ENCODE data around the gene IGFBP4. TPM values are rescaled to one million over a fixed set of nuclear protein-coding genes. Genes with fewer than 3 reads are reported as not detected.

Gene IGFBP4
- total and polyA plus RNA-seq, 2 donors from 2014 or later: 545 to 743 TPM

DNA sequence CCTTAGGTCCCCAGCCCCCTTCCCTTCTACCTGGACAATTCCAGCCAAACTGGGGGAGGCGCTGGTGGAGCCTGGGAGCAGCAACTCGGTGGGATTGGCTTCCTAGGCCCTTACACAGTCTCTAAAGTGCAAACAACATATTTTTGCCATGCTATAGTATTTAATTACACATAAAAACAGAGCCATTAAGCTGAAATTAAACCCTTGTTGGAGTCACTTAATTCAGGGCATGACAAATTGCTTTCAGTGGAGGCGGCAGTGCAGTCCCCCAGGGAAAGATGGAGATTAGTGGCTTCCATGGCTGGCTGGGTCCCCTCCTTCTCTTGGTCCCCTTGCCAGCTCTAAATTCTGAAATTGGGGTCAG, 17.3 kb downstream of the IGFBP4 start:
- no peak overlapping the region for H3K9ac ChIP-seq (ENCODE audit: low read length in 3 of 3)
- no peak overlapping the region for H3K4me3 ChIP-seq (ENCODE audit: low read length in 3 of 3)
- intact Hi-C loops (cut with DNase I): no loop called here
- H3K27ac ChIP-seq (ENCODE audit: low read depth in 2 of 2, low read length in 2 of 2): no peak overlapping the region
- DNase-seq: peak in 3 of 5 donors; percentile 81 to 84 (median 83)
- FAIRE-seq: no peak
- no peaks in the 10 kb centered on the region for H3K9me3 ChIP-seq (ENCODE audit: control insufficient read depth in 2 of 3, insufficient read depth in 1 of 3, low read length in 3 of 3)
- peaks cover 0 to 19% (median 14%) of the 10 kb centered on the region in 3 donors for H3K36me3 ChIP-seq (ENCODE audit: control insufficient read depth in 2 of 3, insufficient read depth in 3 of 3, low read length in 3 of 3)
- no peaks in the 10 kb centered on the region for H3K27me3 ChIP-seq (ENCODE audit: control insufficient read depth, insufficient read depth, low read length)
- TF ChIP-seq, protein P1, sequence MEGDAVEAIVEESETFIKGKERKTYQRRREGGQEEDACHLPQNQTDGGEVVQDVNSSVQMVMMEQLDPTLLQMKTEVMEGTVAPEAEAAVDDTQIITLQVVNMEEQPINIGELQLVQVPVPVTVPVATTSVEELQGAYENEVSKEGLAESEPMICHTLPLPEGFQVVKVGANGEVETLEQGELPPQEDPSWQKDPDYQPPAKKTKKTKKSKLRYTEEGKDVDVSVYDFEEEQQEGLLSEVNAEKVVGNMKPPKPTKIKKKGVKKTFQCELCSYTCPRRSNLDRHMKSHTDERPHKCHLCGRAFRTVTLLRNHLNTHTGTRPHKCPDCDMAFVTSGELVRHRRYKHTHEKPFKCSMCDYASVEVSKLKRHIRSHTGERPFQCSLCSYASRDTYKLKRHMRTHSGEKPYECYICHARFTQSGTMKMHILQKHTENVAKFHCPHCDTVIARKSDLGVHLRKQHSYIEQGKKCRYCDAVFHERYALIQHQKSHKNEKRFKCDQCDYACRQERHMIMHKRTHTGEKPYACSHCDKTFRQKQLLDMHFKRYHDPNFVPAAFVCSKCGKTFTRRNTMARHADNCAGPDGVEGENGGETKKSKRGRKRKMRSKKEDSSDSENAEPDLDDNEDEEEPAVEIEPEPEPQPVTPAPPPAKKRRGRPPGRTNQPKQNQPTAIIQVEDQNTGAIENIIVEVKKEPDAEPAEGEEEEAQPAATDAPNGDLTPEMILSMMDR (IDR thresholded peaks at IDR 0.05; ENCODE audit: borderline replicate concordance, extremely low read depth, insufficient read depth): no peak
- H3K4me1 ChIP-seq (ENCODE audit: control insufficient read depth in 2 of 3, insufficient read depth in 2 of 3, low read depth in 1 of 3, low read length in 3 of 3): peaks cover 11 to 50% (median 49%) of the 10 kb centered on the region in 3 donors

DNA sequence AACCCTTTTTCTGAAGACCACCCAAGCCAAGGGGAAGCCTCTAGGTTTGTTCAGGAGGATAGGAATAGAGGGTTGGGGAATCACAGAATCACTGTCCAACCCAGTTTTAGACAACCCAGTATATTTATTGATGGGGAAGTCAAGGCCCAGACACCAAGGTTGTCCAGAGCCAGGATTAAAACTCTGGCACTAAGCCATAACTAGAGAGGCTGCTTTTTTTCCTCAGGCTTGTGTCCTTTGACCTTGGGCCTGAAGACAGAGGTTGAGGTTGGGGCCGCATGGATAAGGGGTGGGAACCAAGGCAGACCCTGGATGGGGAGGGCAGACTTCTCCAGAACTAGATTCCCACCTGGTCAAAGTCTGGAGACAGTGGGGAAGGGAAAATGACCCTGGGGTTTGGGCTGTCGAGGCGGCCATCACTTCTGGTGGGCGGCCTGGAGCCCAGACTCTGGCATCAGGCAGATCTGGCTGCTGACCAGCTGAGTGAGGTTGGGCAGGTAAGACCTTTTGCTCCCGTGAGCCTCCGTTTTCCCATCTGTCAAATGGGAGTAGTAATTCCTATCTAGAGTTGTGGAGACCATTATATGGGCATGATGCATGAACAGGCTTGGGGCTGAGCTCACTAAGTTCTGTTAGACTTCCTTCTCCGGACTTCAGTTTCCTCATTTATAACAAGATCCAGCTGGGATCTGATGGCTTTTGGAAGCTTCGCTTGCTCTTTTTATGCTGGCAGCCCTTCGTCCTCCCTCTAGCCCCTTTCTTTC, 17.9 kb downstream of the IGFBP4 start:
- Histone ChIP-seq H3K27ac (ENCODE audit: low read depth in 2 of 2, low read length in 2 of 2) (peak overlapping the region in 1 of 2 donors; percentile 1), H3K9ac (ENCODE audit: low read length in 3 of 3) (no peak overlapping the region), H3K4me1 (ENCODE audit: control insufficient read depth in 2 of 3, insufficient read depth in 2 of 3, low read depth in 1 of 3, low read length in 3 of 3) (peaks cover 11 to 46% (median 45%) of the 10 kb centered on the region in 3 donors), H3K4me3 (ENCODE audit: low read length in 3 of 3) (no peak overlapping the region), H3K9me3 (ENCODE audit: control insufficient read depth in 2 of 3, insufficient read depth in 1 of 3, low read length in 3 of 3) (no peaks in the 10 kb centered on the region), H3K36me3 (ENCODE audit: control insufficient read depth in 2 of 3, insufficient read depth in 3 of 3, low read length in 3 of 3) (peaks cover 0 to 13% (median 8%) of the 10 kb centered on the region in 3 donors), H3K27me3 (ENCODE audit: control insufficient read depth, insufficient read depth, low read length) (no peaks in the 10 kb centered on the region)
- TF ChIP-seq, protein P1 (IDR thresholded peaks at IDR 0.05; ENCODE audit: borderline replicate concordance, extremely low read depth, insufficient read depth): no peak
- intact Hi-C loops (cut with DNase I): no loop called here
- FAIRE-seq (no peak), DNase-seq (peak in 2 of 5 donors; percentile 74 to 90)

DNA sequence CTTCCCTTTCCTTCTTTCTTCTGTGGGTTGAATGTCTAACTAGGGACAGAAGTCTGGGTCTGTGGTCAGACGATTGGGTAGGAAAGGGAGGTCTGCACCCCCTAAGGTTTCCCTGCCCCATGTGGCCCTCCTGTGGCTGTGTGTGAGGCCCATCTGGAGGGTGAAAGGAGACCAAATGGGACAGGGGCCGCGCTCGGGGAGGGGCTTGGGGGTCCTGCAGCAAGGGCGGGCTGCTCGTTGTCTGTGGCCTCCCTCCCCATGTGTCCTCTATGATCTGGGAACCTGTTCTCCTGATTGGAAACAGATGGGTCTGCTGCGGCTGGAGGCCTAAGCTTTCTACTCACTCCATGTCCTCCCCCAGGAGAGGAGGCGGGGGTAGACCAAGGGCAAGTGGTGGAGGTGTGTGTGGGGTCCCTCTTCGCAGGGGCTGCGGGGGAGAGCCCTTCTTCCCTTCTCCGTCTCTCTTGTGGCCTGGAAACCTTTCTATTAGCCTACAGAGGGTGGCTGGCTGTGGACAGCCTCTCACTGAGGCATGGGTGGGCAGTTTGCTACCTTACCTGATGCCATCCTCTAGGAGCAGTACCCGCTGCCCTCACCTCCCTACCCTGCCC, 18.6 kb downstream of the IGFBP4 start:
- Histone ChIP-seq H3K4me1 (ENCODE audit: control insufficient read depth in 2 of 3, insufficient read depth in 2 of 3, low read depth in 1 of 3, low read length in 3 of 3) (peaks cover 11 to 40% (median 40%) of the 10 kb centered on the region in 3 donors), H3K27me3 (ENCODE audit: control insufficient read depth, insufficient read depth, low read length) (no peaks in the 10 kb centered on the region), H3K36me3 (ENCODE audit: control insufficient read depth in 2 of 3, insufficient read depth in 3 of 3, low read length in 3 of 3) (peaks cover 0 to 7% (median 3%) of the 10 kb centered on the region in 3 donors), H3K9me3 (ENCODE audit: control insufficient read depth in 2 of 3, insufficient read depth in 1 of 3, low read length in 3 of 3) (no peaks in the 10 kb centered on the region), H3K9ac (ENCODE audit: low read length in 3 of 3) (no peak overlapping the region), H3K4me3 (ENCODE audit: low read length in 3 of 3) (no peak overlapping the region), H3K27ac (ENCODE audit: low read depth in 2 of 2, low read length in 2 of 2) (peak overlapping the region in 1 of 2 donors; percentile 61)
- FAIRE-seq (no peak), DNase-seq (peak in 4 of 5 donors; percentile 46 to 79 (median 66))
- intact Hi-C loops (cut with DNase I): no loop called here
- TF ChIP-seq, protein P1 (IDR thresholded peaks at IDR 0.05; ENCODE audit: borderline replicate concordance, extremely low read depth, insufficient read depth): no peak
